ENCODE measurements around the gene MS4A4E. TPM values are rescaled to one million over a fixed set of nuclear protein-coding genes. Genes with fewer than 3 reads are reported as not detected.

MS4A4E gene
- total RNA-seq, 1 donor from 2014 or later: not detected

- Histone ChIP-seq H3K9me3 (ENCODE audit: low read depth) (no peaks in the 10 kb centered on the region), H3K79me2 (ENCODE audit: low read depth) (no peaks in the 10 kb centered on the region), H2AFZ (replicated peaks) (no peak overlapping the region), H3K36me3 (no peaks in the 10 kb centered on the region), H3K27me3 (no peaks in the 10 kb centered on the region), H3K4me1 (peaks cover 17% of the 10 kb centered on the region), H3F3A (ENCODE audit: low read depth) (peaks cover 13% of the 10 kb centered on the region), H3K9ac (no peak overlapping the region), H3K27ac (no peak overlapping the region), H3K4me3 (no peak overlapping the region), H3K4me2 (no peak overlapping the region), H4K20me1 (ENCODE audit: low read depth) (no peaks in the 10 kb centered on the region)
- Mint-ChIP-seq H3K27ac (no peak overlapping the region), H3K9me3 (peaks cover 8% of the 10 kb centered on the region), H3K4me1 (peaks cover 13% of the 10 kb centered on the region), H3K4me3 (no peak overlapping the region), H3K36me3 (peaks cover 2% of the 10 kb centered on the region), H3K27me3 (ENCODE audit: insufficient read depth, low read depth) (no peaks in the 10 kb centered on the region)
- no peak for TF ChIP-seq EZH2phosphoT487 (IDR thresholded peaks at IDR 0.05)
- TF ChIP-seq, protein P1, sequence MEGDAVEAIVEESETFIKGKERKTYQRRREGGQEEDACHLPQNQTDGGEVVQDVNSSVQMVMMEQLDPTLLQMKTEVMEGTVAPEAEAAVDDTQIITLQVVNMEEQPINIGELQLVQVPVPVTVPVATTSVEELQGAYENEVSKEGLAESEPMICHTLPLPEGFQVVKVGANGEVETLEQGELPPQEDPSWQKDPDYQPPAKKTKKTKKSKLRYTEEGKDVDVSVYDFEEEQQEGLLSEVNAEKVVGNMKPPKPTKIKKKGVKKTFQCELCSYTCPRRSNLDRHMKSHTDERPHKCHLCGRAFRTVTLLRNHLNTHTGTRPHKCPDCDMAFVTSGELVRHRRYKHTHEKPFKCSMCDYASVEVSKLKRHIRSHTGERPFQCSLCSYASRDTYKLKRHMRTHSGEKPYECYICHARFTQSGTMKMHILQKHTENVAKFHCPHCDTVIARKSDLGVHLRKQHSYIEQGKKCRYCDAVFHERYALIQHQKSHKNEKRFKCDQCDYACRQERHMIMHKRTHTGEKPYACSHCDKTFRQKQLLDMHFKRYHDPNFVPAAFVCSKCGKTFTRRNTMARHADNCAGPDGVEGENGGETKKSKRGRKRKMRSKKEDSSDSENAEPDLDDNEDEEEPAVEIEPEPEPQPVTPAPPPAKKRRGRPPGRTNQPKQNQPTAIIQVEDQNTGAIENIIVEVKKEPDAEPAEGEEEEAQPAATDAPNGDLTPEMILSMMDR (IDR thresholded peaks at IDR 0.05): no peak
- DNase-seq (ENCODE audit: low spot score): no peak
Observed at GRCh38 chr11:60184824-60185511, 58.0 kb downstream of the MS4A4E start.

DNA sequence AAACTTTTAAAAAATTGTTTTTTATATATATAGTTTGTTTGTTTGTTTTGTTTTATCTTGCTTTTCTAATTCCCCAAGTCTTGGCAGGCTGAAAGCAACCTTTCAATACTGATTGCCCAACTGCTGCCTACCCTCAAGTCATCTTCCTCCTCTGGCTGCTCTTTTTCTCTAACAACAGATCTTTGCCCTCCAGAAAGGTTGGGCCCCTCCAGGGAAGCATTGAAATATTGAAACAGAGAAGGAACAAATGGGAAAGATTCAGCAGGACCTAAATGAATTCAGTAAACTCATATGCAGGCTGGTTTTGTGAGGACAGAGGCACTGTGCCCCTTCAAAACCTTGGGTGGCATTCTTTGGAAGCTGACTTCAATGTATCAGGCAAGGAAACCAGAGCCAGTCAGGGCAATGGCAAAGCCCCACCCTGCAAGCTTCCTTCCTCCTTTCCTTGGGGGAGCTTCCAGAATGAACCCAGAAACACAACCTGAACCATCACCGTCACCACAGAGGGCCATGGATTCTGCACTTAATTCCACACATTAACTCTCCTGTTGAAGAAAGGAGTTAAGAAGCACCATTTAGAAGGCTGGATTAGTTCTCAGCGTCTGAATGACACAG lies 59.2 kb downstream of the MS4A4E start:
- Histone ChIP-seq H3K9ac (no peak overlapping the region), H3K27ac (peak overlapping the region; percentile 49), H3K4me1 (peaks cover 17% of the 10 kb centered on the region), H3F3A (ENCODE audit: low read depth) (peaks cover 13% of the 10 kb centered on the region), H4K20me1 (ENCODE audit: low read depth) (no peaks in the 10 kb centered on the region), H3K9me3 (ENCODE audit: low read depth) (no peaks in the 10 kb centered on the region), H3K27me3 (no peaks in the 10 kb centered on the region), H3K4me2 (peak overlapping the region; percentile 31), H3K79me2 (ENCODE audit: low read depth) (no peaks in the 10 kb centered on the region), H2AFZ (replicated peaks) (peak overlapping the region; percentile 47), H3K36me3 (no peaks in the 10 kb centered on the region), H3K4me3 (no peak overlapping the region)
- H3K4me3 Mint-ChIP-seq: no peak overlapping the region
- DNase-seq (ENCODE audit: low spot score): peak; percentile 14
- peaks cover 2% of the 10 kb centered on the region for H3K36me3 Mint-ChIP-seq
- no peak overlapping the region for H3K27ac Mint-ChIP-seq
- TF ChIP-seq, protein P1 (IDR thresholded peaks at IDR 0.05): no peak
- no peak for TF ChIP-seq EZH2 (IDR thresholded peaks at IDR 0.05)
- TF ChIP-seq EZH2phosphoT487 (IDR thresholded peaks at IDR 0.05): no peak
- H3K4me1 Mint-ChIP-seq: peaks cover 13% of the 10 kb centered on the region
- peaks cover 8% of the 10 kb centered on the region for H3K9me3 Mint-ChIP-seq
- no peaks in the 10 kb centered on the region for H3K27me3 Mint-ChIP-seq (ENCODE audit: insufficient read depth, low read depth)

GRCh38 chr11:60182541-60183330 lies 60.2 kb downstream of the MS4A4E start, which contains the start of gene MS4A6A:
Gene MS4A6A, minus strand, starts transcription at chr11:60183083. Its CDS starts 1,356 bp downstream, at chr11:60181727.
- peaks cover 13% of the 10 kb centered on the region for H3F3A ChIP-seq (ENCODE audit: low read depth)
- Mint-ChIP-seq H3K9me3 (peaks cover 8% of the 10 kb centered on the region), H3K4me1 (peaks cover 13% of the 10 kb centered on the region), H3K27me3 (ENCODE audit: insufficient read depth, low read depth) (no peaks in the 10 kb centered on the region), H3K4me3 (no peak within 1 kb of the TSS), H3K27ac (no peak within 1 kb of the TSS), H3K36me3 (peaks cover 2% of the 10 kb centered on the region)
- H3K4me1 ChIP-seq: peaks cover 17% of the 10 kb centered on the region
- no peaks in the 10 kb centered on the region for H4K20me1 ChIP-seq (ENCODE audit: low read depth)
- H3K36me3 ChIP-seq: no peaks in the 10 kb centered on the region
- peak within 1 kb of the TSS; percentile 49 for H3K27ac ChIP-seq
- no peak for DNase-seq (ENCODE audit: low spot score)
- H3K9ac ChIP-seq: no peak within 1 kb of the TSS
- H2AFZ ChIP-seq (replicated peaks): peak within 1 kb of the TSS; percentile 47
- TF ChIP-seq EZH2 (IDR thresholded peaks at IDR 0.05): no peak
- TF ChIP-seq, protein P1 (IDR thresholded peaks at IDR 0.05): no peak
- TF ChIP-seq EZH2phosphoT487 (IDR thresholded peaks at IDR 0.05): no peak
- peak within 1 kb of the TSS; percentile 31 for H3K4me2 ChIP-seq
- no peaks in the 10 kb centered on the region for H3K9me3 ChIP-seq (ENCODE audit: low read depth)
- H3K4me3 ChIP-seq: no peak within 1 kb of the TSS
- H3K27me3 ChIP-seq: no peaks in the 10 kb centered on the region
- no peaks in the 10 kb centered on the region for H3K79me2 ChIP-seq (ENCODE audit: low read depth)
